Islet precursor cell (in vitro differentiated cells): ENCODE measurements around the gene ADORA3.

Source experiments
- DNase-seq: peaks from one replicate; pipeline ENCODE4 v3.0.0-alpha.2; 2018

ADORA3 gene

GRCh38 chr1:111507411-111508201 lies 4.2 kb upstream of the ADORA3 start:
- peak; percentile 91 for DNase-seq

DNA sequence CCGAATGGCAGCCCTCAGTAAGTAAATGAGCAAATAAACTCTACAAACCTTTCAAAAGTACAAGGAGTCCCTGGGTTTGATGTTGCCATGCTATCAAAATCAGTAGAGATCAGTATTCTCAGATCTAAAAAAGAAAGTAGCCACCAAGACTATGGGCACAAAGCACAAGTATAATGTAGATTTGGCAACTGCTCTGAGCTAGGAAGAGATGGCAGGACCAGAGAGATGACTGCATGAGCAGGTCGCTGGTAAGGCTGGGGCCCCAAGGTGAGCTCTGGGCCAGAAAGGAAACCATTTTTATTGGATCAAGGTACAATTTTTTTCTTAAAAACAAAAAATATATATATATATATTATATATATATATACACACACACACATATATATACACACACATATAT lies 3.1 kb upstream of the ADORA3 start:
- no peak for DNase-seq

GRCh38 chr1:111505641-111506119 lies 2.2 kb upstream of the ADORA3 start:
- peak; percentile 24 for DNase-seq

DNA sequence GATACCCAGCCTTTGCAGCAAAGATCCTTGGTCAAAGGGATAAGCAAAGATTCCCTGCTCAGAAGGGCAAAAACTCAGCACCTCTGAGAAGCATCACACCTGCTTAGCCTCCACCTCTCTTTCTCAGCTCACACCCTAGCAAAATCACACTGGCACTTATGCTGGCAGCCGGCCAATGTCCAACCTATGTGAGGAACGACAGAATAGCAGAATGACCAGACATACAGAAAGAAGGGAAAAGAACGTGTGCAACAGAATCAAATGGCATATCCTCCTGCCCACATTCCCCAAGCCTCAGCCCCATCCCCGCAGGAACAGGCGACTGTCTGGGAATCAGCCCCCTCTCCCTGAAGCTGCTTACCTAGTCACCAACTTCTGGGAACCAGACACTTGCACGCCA lies 664 bp upstream of the ADORA3 start:
- DNase-seq, result peak; percentile 32

DNA sequence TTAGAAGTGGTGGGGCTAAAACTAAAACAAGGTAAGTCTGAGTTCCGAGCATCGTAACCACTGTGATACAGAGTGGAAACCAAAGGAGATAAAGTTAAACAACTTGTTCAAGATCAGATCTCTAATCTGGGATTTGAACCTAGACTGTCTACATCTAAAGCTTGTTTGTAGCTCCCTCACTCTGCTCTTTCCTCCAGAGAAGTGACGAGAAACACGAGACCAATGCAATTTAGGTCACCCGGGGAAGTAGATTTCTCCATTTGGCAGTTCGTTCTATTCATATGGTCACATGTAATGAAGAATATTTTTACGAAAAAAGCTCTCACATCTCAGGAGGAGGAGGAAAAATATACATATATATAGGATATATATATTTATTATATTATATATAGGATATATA lies 1.8 kb downstream of the ADORA3 start:
- no peak for DNase-seq

DNA sequence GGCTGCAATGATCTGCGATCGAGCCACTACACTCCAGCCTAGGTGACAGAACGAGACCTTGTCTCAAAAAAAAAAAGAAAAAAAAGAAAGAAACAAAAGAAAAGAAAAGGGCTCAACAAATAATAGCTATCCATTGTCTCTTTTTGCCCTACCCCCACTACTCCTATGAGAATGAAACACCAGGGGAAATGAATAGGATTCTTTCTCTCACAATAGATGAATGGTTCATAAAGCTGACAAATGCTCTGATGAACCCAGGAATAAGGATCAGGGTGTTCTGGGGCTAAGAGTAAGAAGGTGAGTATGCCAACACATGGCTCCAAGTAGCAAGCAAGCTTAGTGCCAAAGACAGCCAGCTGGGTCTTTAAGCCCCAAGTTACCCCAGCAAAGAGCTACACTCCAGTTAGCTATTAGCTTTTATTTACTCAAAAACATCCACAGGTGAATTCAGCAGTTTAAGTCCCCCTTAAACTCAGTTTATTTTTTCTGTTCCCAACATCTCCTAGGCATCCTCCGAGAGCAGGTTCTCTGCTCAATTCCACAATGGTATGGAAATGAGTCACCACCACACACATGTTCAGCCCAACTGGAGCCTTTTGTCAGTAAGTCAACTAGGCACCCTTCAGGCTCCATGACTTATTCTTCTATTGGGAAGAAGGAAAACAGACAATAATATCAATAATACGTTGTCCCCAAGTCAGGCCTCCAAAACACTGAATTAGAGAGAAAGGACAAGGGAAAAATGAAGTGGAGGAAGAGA lies 4.2 kb downstream of the ADORA3 start:
- DNase-seq, result no peak

DNA sequence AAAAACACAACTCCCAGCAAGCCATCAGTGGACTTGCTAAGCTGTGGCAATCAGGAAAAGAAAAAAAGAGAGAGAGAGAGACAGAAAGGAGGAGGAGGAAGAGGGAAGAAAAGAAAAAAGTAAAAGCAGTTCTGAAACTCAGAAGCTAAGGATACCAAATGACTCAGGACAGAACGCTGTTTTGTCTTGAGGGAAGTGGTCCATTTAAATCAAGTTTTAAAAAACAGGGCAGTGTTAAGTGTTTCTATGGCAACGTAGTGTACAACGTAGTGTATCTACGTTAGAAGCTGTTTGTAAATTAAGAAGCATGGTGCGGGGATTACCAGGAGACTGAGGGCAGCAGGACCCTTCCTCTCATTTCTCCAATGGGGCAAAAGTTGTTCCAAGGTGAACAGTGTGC lies 5.8 kb downstream of the ADORA3 start:
- no peak for DNase-seq

GRCh38 chr1:111496398-111496797 lies 7.0 kb downstream of the ADORA3 start:
- no peak for DNase-seq

GRCh38 chr1:111491070-111491469 lies 12.4 kb downstream of the ADORA3 start:
- no peak for DNase-seq

- no peak for DNase-seq
Observed at GRCh38 chr1:111490220-111490619, 13.2 kb downstream of the ADORA3 start.

DNA sequence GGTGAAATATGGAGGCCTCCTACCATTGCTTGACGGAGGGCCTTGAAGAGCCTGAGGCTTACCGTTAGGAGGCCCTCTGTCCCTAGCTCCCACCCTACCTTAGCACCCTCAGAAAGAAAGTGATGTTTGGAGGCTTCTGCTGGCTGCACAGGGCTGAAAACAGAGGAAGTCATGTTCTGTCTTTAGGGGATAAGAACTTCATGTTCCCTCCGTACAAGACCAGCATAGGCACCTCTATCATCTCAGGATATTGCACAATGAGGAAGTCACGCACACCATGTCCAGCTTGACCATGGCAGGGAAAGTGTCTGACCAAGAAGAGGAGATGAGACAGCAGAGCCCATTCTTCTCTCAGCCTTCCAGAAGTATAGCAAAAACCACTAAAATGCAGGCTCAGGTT lies 13.8 kb downstream of the ADORA3 start:
- DNase-seq, result no peak

DNA sequence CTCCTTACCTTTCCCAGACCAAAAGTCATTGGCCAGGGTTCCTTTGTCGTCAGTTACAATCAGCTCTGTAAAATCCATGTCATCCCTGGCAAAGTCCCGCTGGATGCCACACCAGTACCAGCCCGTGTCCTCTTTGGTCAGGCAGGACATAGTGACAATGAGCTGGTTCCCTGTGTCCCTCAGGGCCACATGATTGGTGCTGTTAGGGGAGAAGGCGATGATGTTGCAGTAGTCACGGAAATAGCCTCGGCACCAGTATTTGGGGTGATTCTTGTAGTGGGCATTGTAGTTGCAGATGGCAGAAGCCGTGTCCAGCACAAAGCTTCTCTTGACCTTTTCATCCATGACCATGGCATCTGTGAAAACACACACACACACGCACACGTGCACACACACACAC lies 14.8 kb downstream of the ADORA3 start:
- no peak for DNase-seq

GRCh38 chr1:111487133-111487532 lies 16.3 kb downstream of the ADORA3 start:
- DNase-seq, result no peak

- DNase-seq, result no peak
Observed at GRCh38 chr1:111486431-111486830, 17.0 kb downstream of the ADORA3 start.

DNA sequence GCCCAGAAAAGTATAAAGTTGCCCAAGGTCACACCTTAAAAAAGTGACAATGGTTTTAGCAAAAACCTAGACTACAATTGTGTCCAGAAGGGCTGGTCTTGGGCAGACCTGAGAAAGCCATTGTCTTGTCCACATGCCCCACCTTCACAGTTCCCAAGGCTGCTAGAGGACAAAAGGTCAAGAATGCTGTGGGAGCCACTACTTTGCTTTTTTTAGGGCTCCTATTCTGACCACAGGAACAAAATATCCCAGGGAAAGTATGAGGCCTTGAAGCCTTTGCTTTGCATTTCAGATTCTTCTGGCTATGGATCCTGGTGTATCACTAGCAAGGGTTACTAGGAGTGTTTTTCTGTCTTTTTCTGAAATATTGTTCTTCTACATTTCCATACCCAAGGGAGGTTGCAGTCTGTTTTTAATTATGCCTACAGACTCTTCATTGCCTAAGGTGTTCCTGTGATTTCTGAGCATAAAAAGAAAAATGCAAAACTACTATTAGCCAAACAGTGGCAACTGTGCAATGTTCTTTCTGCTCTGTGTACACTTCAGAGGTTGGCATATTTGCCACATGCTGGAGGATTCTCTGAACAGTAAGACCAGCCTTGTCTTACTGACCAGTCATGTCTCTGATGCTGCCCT lies 18.9 kb downstream of the ADORA3 start:
- DNase-seq, result no peak

GRCh38 chr1:111483876-111484275 lies 19.6 kb downstream of the ADORA3 start:
- DNase-seq, result no peak

DNA sequence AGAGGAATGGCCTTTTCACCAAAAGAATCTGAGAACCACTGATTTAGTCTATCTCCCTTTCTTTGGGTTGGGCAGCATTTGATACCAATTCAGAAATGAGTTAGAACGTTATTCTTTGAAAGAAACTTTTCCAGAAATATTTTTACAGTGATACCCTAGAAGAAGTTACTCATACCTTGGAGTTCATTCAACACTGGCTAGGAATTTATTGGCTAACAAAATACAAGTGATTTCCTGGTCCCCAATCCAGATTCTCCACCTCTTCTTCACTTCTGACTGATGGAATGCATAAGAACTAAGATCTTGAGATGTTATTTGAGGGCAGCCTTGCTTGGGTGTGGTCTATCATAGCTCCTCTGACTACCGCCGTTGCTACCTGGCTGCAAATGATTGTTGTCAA lies 20.3 kb downstream of the ADORA3 start:
- DNase-seq, result no peak

GRCh38 chr1:111481387-111482221 lies 21.8 kb downstream of the ADORA3 start:
- peak; percentile 88 for DNase-seq

GRCh38 chr1:111480674-111481073 lies 22.8 kb downstream of the ADORA3 start:
- DNase-seq, result no peak

DNA sequence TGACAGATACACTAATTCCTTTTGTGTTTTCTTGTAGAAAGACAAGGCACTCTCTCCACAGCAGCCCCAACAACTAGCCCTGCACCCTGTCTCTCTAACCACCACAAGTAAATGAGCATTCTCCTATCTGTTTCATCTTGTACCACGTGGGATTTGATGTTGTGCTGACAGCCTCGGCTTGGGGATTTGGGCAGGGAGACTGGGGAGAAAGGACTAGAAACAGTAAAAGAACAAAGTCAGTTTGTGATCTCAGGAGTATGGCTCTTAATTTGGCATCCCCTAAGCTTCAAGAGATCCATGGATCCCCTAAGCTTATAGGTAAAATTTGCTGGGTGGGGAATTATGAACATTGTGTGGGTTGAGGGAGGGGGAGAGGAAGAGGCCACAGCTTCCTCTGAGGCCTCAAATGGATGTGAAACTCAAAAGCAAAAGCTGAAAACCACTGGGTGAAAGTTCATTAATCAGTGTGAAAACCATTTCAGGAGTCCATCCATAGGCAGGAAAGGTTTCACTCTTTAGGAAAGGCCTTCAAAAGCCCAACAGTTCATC lies 26.6 kb downstream of the ADORA3 start:
- no peak for DNase-seq

GRCh38 chr1:111476214-111476613 lies 27.2 kb downstream of the ADORA3 start:
- no peak for DNase-seq

DNA sequence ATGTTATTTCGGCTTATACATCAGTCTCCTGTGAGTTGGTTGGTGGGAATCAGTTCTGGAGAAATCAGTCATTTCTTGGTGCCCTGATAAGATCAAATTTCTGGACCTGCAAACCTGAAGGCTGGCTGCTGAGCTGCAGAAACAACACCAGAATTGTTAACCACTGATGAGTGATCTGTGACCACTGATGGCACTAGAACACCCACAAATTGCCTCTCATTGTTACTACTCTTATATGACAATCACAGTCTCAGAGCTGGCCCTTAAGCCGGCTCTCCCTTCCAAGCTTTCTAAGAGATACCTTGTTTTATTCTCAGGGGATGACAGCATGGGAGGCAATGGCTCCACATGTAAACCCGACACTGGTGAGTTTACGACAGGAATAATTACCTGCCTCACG lies 27.7 kb downstream of the ADORA3 start:
- DNase-seq, result no peak

- DNase-seq, result no peak
Observed at GRCh38 chr1:111474521-111474920, 28.9 kb downstream of the ADORA3 start.
